Stimulated activated CD8-positive, alpha-beta memory T cell treated with anti-CD3 and anti-CD28 coated beads, Interleukin-15, amount 100 ng/mL, for 48 hours (primary cell): Measurements from ENCODE around the gene ESRRA.
"Not testable (repeated sequence)": the region's sequence is repeated elsewhere in the genome, so short reads cannot be mapped to it uniquely, and the experiment has no call there.

Experiments used
- DNase-seq, 2 donors: peaks; one replicate each; pipeline ENCODE4 v3.0.0-alpha.2; 2020; ENCODE audit warnings: low read depth in 2 of 2

Gene ESRRA

GRCh38 chr11:64291752-64292459 is 13.4 kb upstream of the ESRRA start:
- no peak for DNase-seq

- no peak for DNase-seq
Measured at GRCh38 chr11:64292460-64293254, 12.7 kb upstream of the ESRRA start.

GRCh38 chr11:64294774-64295173 is 10.6 kb upstream of the ESRRA start:
- no peak for DNase-seq

- DNase-seq: no peak
Measured at GRCh38 chr11:64295760-64296159, 9.6 kb upstream of the ESRRA start.

- DNase-seq: no peak
Measured at GRCh38 chr11:64296236-64296635, 9.1 kb upstream of the ESRRA start.

GRCh38 chr11:64296830-64297698 is 8.3 kb upstream of the ESRRA start:
- no peak for DNase-seq

- DNase-seq: no peak
Measured at GRCh38 chr11:64297699-64298358, 7.5 kb upstream of the ESRRA start.

- no peak for DNase-seq
Measured at GRCh38 chr11:64298966-64299846, 6.1 kb upstream of the ESRRA start.

- DNase-seq: no peak
Measured at GRCh38 chr11:64299847-64300648, 5.3 kb upstream of the ESRRA start, which contains the start of gene CATSPERZ. Gene CATSPERZ, plus strand, starts transcription at chr11:64300358. Its CDS starts 53 bp downstream, at chr11:64300411.

GRCh38 chr11:64303109-64304031 is 2.0 kb upstream of the ESRRA start:
- DNase-seq: no peak

- DNase-seq: no peak
Measured at GRCh38 chr11:64304032-64304315, 1.4 kb upstream of the ESRRA start.

GRCh38 chr11:64304316-64305072 is 830 bp upstream of the ESRRA start:
- DNase-seq: peak; percentile 88 to 92

- DNase-seq: peak; percentile 55 to 60
Measured at GRCh38 chr11:64305691-64306562, 603 bp downstream of the ESRRA start.

GRCh38 chr11:64306563-64306875 is 1.2 kb downstream of the ESRRA start:
- DNase-seq: no peak

- no peak for DNase-seq
Measured at GRCh38 chr11:64306876-64307622, 1.7 kb downstream of the ESRRA start.

- DNase-seq: not testable (repeated sequence)
Measured at GRCh38 chr11:64307795-64308194, 2.5 kb downstream of the ESRRA start.

GRCh38 chr11:64312947-64313346 is 7.6 kb downstream of the ESRRA start:
- DNase-seq: no peak
